Thyroid gland (tissue), 4 donors: Measurements from ENCODE around the gene TOM1L2. TPM values are rescaled to one million over a fixed set of nuclear protein-coding genes. Genes with fewer than 3 reads are reported as not detected.

ENCODE experiments used
- DNase-seq, 2 donors: peaks; one replicate each; pipeline ENCODE4 v3.0.0-alpha.2; 2019
- H3K27ac ChIP-seq, 3 donors: fragments of 200-600 bp; sonication (generic); 1 replicate in 2 of 3; 2 replicates in 1 of 3; pipeline ENCODE4 v1.5.1; 2016 to 2019; ENCODE audit warnings: mild to moderate bottlenecking in 1 of 3, moderate library complexity in 1 of 3
- H3K27me3 ChIP-seq: fragments of 200-600 bp; sonication (generic); one replicate; pipeline ENCODE4 v1.5.1; 2019
- H3K36me3 ChIP-seq, 2 donors: fragments of 200-600 bp; sonication (generic); one replicate each; pipeline ENCODE4 v1.5.1; 2016 to 2019
- H3K4me1 ChIP-seq, 2 donors: fragments of 200-600 bp; sonication (generic); one replicate each; pipeline ENCODE4 v1.5.1; 2017 to 2019
- H3K4me3 ChIP-seq, 3 donors: fragments of 200-600 bp; sonication (generic); replicated peaks in 1 of 3; 1 replicate in 2 of 3; 2 replicates in 1 of 3; pipeline ENCODE4 v1.5.1; 2016; ENCODE audit warnings: mild to moderate bottlenecking in 1 of 3
- H3K9me3 ChIP-seq: fragments of 200-600 bp; sonication (generic); one replicate; pipeline ENCODE4 v1.5.1; 2017
- CTCF ChIP-seq, 6 experiments: fragments of 200-600 bp in 3 of 6; fragments of 450-650 bp in 3 of 6; sonication (generic) in 3 of 6; IDR thresholded peaks; one replicate each; pipeline ENCODE4 v1.5.1; 2016 to 2019; ENCODE audit warnings: antibody characterized with exemption in 6 of 6, mild to moderate bottlenecking in 2 of 6, inconsistent platforms in 1 of 6, moderate library complexity in 1 of 6
- POLR2A ChIP-seq, 2 donors: fragments of 450-650 bp; IDR thresholded peaks; one replicate each; pipeline ENCODE4 v1.6.1; 2017; ENCODE audit warnings: antibody characterized with exemption in 2 of 2, mild to moderate bottlenecking in 2 of 2, moderate library complexity in 1 of 2
- WGBS, 2 donors: methylation state at CpG; one replicate each; pipeline ENCODE4 v1.1.5; 2017; 5-methylcytosine and 5-hydroxymethylcytosine counted together
- intact Hi-C: fragments of 100-400 bp; cut with DNase I; formaldehyde crosslinking; loops from one replicate; pipeline ENCODE4 v1.15.1; 2023
- total RNA-seq, 4 donors: library from RNA; depleted of rRNA; stranded (reverse); fragments of >200 nt; gene quantifications; one replicate each; pipeline ENCODE4 v1.2.3, GENCODE V29; 2016

TOM1L2 gene
- total RNA-seq, 4 donors from 2014 or later = 138 to 881 (median 257) TPM

- Histone ChIP-seq H3K4me1 (peaks cover 3 to 11% of the 10 kb centered on the region in 2 donors), H3K9me3 (no peaks in the 10 kb centered on the region), H3K27ac (no peak overlapping the region), H3K27me3 (no peaks in the 10 kb centered on the region), H3K36me3 (peaks cover 28 to 41% of the 10 kb centered on the region in 2 donors), H3K4me3 (no peak overlapping the region)
- intact Hi-C loops = no loop called here
- WGBS, 2 donors = 95 to 97% methylated on average over 19 to 26 of the region's 30 CpGs
- TF ChIP-seq CTCF (IDR thresholded peaks at IDR 0.05) = no peak
- no peak for TF ChIP-seq POLR2A (IDR thresholded peaks at IDR 0.05)
- no peak for DNase-seq
These were observed 174.9 kb downstream of the TOM1L2 start for GRCh38 chr17:17797119-17797809.

- DNase-seq = no peak
- TF ChIP-seq POLR2A (IDR thresholded peaks at IDR 0.05) = no peak
- TF ChIP-seq CTCF (IDR thresholded peaks at IDR 0.05) = no peak
- no peak overlapping the region for H3K27ac ChIP-seq
- no peak overlapping the region for H3K4me3 ChIP-seq
- H3K9me3 ChIP-seq = no peaks in the 10 kb centered on the region
- 92 to 95% methylated on average over 9 to 13 of the region's 13 CpGs for WGBS, 2 donors
- intact Hi-C loops = no loop called here
- peaks cover 3 to 11% of the 10 kb centered on the region in 2 donors for H3K4me1 ChIP-seq
- H3K36me3 ChIP-seq = peaks cover 28 to 41% of the 10 kb centered on the region in 2 donors
- no peaks in the 10 kb centered on the region for H3K27me3 ChIP-seq
These were observed 175.5 kb downstream of the TOM1L2 start for GRCh38 chr17:17796787-17797061.

- TF ChIP-seq CTCF (IDR thresholded peaks at IDR 0.05) = no peak
- no peak for TF ChIP-seq POLR2A (IDR thresholded peaks at IDR 0.05)
- Histone ChIP-seq H3K27ac (no peak overlapping the region), H3K27me3 (no peaks in the 10 kb centered on the region), H3K4me1 (peaks cover 5 to 16% of the 10 kb centered on the region in 2 donors), H3K36me3 (peaks cover 28 to 41% of the 10 kb centered on the region in 2 donors), H3K4me3 (no peak overlapping the region), H3K9me3 (no peaks in the 10 kb centered on the region)
- DNase-seq = no peak
- 95 to 97% methylated on average over 7 to 29 of the region's 40 CpGs for WGBS, 2 donors
- intact Hi-C loops = no loop called here
These were observed 176.0 kb downstream of the TOM1L2 start for GRCh38 chr17:17795946-17796786.

GRCh38 chr17:17795296-17795695 lies 176.9 kb downstream of the TOM1L2 start:
- WGBS, 2 donors = 88 to 94% methylated on average over 4 to 11 of the region's 12 CpGs
- no peak for DNase-seq
- H3K36me3 ChIP-seq = peaks cover 28 to 41% of the 10 kb centered on the region in 2 donors
- H3K9me3 ChIP-seq = no peaks in the 10 kb centered on the region
- TF ChIP-seq POLR2A (IDR thresholded peaks at IDR 0.05) (no peak), CTCF (IDR thresholded peaks at IDR 0.05) (no peak)
- H3K4me3 ChIP-seq = no peak overlapping the region
- peaks cover 14 to 24% of the 10 kb centered on the region in 2 donors for H3K4me1 ChIP-seq
- H3K27me3 ChIP-seq = no peaks in the 10 kb centered on the region
- intact Hi-C loops = no loop called here
- H3K27ac ChIP-seq = no peak overlapping the region

GRCh38 chr17:17794382-17794781 lies 177.8 kb downstream of the TOM1L2 start:
- Histone ChIP-seq H3K27ac (no peak overlapping the region), H3K4me3 (no peak overlapping the region), H3K4me1 (peaks cover 20 to 32% of the 10 kb centered on the region in 2 donors), H3K36me3 (peaks cover 28 to 41% of the 10 kb centered on the region in 2 donors), H3K9me3 (no peaks in the 10 kb centered on the region), H3K27me3 (no peaks in the 10 kb centered on the region)
- no peak for TF ChIP-seq CTCF (IDR thresholded peaks at IDR 0.05)
- no peak for TF ChIP-seq POLR2A (IDR thresholded peaks at IDR 0.05)
- WGBS, 2 donors = 94 to 96% methylated on average over 29 of the region's 31 CpGs
- no peak for DNase-seq
- intact Hi-C loops = no loop called here
